Uterus (tissue), 2 donors: Measurements from ENCODE around the gene MBNL1.
"Not testable (repeated sequence)": the region's sequence is repeated elsewhere in the genome, so short reads cannot be mapped to it uniquely, and the experiment has no call there.

Experiments
- POLR2A ChIP-seq, 2 donors: fragments of 450-650 bp; IDR thresholded peaks; one replicate each; pipeline ENCODE4 v1.6.1; 2016; ENCODE audit warnings: antibody characterized with exemption in 2 of 2, mild to moderate bottlenecking in 1 of 2, moderate library complexity in 1 of 2
- TF ChIP-seq, protein P1 (sequence below), 4 experiments: fragments of 200-600 bp in 2 of 4; fragments of 450-650 bp in 2 of 4; sonication (generic) in 2 of 4; IDR thresholded peaks; one replicate each; pipeline ENCODE4 v1.5.1; 2016 to 2019; ENCODE audit warnings: antibody characterized with exemption in 4 of 4, mild to moderate bottlenecking in 2 of 4, moderate library complexity in 1 of 4

- TF ChIP-seq, protein P1, sequence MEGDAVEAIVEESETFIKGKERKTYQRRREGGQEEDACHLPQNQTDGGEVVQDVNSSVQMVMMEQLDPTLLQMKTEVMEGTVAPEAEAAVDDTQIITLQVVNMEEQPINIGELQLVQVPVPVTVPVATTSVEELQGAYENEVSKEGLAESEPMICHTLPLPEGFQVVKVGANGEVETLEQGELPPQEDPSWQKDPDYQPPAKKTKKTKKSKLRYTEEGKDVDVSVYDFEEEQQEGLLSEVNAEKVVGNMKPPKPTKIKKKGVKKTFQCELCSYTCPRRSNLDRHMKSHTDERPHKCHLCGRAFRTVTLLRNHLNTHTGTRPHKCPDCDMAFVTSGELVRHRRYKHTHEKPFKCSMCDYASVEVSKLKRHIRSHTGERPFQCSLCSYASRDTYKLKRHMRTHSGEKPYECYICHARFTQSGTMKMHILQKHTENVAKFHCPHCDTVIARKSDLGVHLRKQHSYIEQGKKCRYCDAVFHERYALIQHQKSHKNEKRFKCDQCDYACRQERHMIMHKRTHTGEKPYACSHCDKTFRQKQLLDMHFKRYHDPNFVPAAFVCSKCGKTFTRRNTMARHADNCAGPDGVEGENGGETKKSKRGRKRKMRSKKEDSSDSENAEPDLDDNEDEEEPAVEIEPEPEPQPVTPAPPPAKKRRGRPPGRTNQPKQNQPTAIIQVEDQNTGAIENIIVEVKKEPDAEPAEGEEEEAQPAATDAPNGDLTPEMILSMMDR (IDR thresholded peaks at IDR 0.05), result not testable (repeated sequence)
- not testable (repeated sequence) for TF ChIP-seq POLR2A (IDR thresholded peaks at IDR 0.05)
Measured at GRCh38 chr3:152372633-152373032, 103.9 kb downstream of the MBNL1 start.
